ENCODE data around the gene LDAH.
A peak's percentile ranks its signal among the peaks of the same experiment; 100 is the strongest.

Gene LDAH

DNA sequence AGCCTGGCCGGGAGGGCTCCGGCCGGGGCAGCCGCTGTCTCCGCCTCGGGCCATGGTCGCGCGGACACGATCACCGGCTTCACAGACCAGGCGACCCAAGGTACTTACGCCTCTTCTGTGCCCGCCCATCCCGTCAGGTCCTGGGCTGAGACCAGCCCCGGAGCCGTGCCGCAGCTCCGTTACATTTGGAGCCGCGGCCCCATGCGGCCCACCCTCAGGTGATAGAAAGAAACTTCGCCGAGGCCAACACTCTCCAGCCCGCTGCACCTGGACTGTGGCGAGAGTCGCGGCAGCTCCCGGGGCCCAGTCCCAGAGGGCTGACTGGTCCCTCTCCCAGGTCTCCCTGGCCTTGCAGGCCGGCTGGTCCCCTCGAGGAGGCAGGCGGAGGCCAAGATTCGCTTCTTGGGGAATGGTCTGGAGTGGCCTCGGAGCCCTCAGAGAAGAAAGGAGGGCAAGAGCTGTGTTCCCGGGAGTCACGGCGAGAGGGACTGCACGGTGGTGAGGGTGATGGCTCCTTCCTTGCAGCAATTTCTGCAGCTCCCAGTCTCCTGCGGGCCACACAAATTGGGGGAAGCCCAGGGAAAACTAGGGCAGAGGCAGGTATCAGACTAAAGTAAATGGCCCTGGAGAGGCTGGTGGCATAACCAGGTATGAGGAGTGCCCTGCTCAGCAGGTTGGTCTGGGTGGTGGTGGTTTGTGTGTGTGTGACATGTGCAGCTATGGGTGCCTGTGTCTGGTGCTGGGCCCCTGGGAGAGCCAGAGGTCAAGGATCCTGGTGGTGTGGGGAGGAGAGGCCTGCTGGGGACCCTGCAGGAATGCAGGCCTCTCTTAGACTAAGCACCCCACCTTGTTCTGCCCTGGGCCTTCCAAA lies 155.1 kb downstream of the LDAH start:
- DNase-seq (ENCODE audit: low read depth, low spot score): peak; percentile 40

DNA sequence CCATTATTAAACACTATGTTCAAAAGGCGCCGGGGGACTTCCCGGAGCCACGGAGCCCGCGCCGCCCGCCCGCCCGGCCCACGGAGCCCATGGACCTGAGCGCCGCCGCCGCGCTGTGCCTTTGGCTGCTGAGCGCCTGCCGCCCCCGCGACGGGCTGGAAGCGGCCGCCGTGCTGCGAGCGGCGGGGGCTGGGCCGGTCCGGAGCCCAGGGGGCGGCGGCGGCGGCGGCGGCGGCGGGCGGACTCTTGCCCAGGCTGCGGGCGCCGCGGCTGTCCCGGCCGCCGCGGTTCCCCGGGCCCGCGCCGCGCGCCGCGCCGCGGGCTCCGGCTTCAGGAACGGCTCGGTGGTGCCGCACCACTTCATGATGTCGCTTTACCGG lies 155.8 kb downstream of the LDAH start:
- DNase-seq (ENCODE audit: low read depth, low spot score): no peak

DNA sequence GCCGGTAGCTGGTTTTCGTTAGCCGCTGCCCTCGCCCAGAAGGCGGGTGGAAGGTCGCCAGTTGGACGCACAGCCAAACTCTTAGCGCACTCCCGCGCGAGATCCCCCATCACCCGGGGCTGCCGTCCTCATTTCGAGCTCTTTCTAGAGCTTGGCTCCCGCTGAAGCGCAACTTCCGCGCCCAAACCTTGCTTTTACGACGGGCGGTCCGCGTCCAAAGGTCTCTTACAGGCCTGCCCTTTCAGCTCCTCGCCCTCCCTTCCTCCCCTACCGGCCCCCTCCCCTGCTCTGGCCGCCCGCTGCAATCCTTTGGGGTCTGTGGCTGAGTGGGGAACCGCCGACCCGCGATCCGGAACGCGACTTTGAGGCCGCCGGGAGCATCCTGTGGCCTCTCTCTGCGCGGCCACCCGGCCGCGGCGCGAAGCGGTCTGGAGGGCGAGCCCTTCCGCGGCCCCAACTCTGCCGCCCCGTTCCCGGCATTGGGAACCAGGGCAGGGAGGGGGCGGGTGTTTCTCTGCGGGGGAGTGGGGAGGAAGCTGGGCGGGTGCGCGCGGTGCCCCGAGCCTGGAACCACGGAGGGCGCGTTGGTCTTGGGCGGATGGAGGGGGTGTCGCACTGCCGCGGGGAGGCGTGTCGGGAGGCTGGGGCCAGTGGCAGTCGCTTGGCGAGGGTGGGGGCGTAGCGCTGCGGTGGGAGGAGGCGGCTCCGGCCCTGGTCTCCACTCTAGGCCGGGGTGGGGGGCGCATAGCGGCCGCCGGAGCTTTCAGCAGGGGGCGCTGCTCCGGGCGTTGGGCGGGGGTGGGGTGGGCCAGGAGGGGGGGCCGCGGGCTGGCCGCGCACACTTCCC lies 156.4 kb downstream of the LDAH start, which contains the start of gene GDF7:
TSS of gene GDF7 (plus strand) at position 841 of the 847 bp plus-strand sequence. CDS start 96 bp downstream, outside the sequence.
- DNase-seq (ENCODE audit: low read depth, low spot score): peak; percentile 54

DNA sequence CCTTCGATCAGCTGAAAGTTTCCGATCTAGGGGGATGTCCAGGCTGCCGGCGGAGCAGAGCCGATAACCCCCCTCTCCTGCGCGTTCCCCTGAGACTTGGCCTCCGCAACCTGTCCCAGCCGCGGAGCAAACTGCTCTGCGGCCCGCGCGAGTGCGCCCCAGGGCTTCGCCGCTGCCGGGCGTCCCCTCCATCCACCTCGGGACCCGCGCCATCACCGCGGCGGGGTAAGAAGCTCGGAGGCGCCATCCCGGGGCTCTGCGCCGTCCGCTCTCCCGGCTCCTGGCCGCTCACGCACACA lies 156.9 kb downstream of the LDAH start:
- DNase-seq (ENCODE audit: low read depth, low spot score): peak; percentile 49

DNA sequence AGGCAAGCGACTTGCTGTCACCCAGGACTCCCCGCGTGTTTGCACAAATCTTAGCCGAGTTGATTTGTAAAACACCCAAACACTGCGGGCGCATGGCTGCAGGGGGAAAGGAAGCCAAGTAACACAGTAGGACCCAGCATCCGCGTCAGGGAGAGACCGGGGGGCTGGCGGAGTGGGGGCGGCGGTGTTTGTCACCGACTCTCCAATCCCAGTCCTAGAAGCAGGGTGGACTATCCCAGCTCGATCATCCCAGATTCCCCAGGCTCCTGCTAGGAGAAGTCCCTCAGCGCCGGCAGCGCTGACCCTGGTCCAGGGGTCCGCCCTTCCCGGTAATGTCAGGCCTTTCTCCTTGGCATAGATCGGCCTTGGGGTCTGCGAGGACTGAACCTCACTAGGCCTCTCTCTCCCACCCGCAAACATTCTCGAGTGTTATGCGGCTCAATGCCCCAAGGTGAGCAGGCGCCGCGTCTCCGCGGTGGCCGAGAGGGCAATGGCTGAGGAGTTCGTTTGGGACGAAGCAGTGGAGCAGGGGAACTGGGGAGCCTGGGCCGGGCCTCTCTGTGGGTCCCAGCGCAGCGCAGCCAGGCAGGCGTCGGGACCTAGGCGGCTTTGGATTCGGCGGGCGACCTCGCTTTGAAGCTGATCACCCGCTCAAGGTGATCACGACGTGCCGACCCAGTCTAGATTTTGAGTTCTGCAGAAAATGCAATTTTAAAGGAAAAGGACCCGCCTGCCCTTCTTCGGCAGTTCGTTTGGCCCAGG lies 157.5 kb downstream of the LDAH start:
- no peak for DNase-seq (ENCODE audit: low read depth, low spot score)

DNA sequence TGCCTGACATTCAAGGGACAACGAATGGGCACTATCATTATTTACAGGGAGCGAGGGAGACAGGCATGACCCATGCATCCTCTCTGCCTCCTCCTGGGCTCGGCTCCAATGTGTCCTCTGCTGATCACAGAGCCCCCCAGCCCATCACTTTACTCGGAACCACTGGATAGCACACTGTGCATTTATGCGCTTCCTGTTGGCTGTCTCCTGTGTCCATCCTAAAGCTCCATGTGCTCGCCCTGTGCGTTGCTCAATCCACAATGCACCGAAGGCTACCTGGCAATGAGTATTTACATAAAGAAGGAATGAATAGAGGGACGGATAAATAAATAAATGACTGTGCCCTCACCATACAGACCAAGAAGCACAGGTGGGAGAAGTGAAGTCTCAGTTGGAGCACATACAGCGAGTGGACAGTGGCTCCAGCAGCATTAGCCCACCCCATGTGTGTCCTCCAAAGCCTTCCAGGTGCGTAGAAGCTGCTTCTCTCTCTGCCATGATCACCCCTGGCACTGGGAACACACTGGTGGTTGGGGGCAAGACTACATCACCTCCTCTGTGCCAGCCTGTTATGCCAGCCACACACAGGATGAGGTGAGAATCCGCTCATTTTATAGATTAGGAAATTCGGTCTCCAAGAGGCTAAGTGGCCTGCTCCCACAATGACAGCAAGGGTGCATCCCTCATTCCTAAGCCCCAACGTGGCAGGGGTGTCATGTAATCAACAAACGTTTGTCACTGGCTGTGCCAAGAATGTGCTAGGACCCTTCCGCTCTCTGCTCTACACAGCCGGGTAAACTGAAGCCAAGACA lies 158.3 kb downstream of the LDAH start:
- DNase-seq (ENCODE audit: low read depth, low spot score): no peak

DNA sequence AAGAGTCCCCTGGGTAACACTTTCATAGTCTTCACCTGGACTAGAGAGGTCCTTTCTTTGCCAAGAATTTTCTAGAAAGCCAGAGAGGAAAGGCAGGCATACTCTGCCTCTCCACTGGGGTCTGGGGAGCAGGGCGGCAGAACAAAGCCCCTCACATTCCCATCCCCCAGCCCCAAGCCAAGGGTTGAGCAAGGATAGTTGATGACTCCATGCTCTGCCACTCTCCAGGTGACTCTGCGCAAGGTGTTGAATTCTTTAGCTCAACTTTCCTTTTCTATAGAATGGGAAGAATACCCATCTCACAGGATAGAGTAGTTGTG lies 158.9 kb downstream of the LDAH start:
- DNase-seq (ENCODE audit: low read depth, low spot score): no peak

DNA sequence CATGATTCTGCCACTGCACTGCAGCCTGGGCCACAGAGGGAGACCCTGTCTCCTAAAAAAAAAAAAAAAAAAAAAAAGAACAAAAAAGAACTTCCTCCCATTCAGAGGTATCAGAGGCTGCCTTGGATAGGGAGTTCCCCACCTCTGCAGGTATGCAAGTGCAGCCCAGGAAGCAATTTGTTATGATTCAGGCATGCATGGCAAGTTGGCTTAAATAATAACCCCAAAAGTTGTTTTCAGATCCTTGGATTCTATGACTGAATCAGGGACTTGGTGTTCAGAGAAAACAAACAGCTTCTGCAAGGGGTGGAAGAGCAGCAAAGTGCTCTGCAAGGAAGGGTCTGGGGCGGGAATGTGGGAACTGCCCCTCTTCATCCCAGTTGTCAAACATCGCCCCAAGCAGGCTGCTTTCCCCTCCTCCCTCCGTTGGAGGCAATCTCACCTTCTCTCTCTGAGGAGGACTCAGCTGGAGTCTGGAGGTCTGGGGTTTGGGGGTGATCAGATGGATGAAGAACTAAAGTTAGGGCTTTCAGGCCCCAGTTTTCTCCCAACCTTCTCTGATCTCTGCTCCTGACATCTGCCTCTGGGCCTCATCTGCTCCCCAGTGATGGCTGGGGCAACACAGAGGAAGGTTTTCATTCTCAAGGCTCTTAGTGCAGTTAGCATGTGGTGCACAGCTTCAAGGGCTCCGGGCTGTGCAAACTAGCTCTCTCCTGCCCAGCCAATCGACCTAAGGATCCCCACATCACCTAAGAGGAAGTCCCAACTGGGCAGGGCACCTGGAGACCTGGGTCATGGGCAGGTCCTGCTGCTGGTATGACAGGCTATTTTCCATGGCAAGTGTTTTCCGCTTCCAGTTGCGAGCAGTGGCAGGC lies 159.5 kb downstream of the LDAH start:
- DNase-seq (ENCODE audit: low read depth, low spot score): no peak

DNA sequence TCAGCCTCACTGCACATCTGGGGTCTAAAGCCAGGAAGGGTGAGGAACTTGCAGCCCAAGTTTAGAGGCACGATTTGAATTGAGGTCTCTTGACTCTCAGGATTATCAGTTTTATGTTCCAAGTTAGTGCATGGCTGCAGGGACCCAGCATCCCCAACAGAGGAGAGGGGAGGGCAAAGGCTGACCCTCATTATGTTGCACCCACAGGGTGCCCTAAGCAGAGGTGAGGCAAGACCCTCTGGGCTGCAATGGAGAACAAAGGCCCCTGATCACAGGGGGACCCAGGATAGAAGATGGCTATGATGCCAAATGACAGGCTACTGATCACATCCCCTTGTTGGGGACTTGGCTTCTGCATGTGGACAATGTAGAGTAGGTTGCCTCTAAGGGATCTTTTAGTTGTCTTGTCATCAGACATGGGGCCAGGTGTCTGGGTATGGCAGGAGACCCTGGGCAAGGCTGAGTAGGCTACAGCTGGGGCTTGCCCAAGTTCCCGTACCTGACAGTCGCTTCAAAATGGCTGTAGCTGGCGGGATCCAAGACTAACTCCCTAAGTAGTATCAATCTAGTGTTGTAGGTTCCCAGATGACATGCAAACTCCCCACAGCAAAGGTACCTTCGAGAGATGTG lies 160.5 kb downstream of the LDAH start:
- no peak for DNase-seq (ENCODE audit: low read depth, low spot score)

DNA sequence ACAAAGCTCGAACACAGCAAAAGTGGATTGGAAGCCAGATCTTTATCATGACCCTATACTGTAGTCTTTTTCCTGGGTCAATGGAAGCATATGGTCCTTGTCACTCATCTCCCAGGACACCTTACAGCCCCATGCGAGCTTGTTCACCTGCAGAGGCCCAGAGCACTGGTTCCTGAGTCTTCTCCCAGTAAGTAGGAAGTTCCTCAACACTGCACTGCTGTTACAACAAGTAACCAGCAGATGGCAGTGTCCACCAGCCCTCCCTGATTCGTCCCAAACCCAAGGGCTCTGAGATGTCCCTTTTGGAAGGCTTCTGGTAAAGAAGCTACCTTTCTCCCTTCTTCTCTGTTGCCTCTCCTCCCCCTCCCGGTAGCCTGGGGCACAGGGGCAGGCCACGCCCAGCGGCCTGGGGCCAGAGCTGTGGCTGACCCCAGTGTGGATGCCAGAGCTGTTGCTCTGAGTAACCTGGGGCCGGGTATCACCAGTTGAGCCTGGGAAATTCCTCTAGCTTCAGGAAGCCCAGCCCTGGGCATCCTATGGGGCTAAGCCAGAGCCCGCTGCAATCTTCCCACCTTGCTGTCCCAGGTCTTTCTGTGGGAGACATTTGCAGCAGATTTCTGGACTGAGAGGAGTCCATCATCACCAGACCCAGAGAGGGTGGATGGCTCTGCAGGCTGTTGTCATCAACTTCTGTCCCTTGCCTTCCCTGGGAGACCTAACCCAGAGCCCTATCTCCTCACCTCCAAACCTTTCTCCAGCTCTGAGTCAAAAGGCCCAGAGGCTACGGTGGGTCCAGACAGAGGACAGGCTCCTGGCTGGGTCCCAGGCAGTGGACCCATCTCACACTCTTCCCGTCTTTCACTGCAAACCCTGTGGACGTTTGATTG lies 161.2 kb downstream of the LDAH start:
- DNase-seq (ENCODE audit: low read depth, low spot score): peak; percentile 95

DNA sequence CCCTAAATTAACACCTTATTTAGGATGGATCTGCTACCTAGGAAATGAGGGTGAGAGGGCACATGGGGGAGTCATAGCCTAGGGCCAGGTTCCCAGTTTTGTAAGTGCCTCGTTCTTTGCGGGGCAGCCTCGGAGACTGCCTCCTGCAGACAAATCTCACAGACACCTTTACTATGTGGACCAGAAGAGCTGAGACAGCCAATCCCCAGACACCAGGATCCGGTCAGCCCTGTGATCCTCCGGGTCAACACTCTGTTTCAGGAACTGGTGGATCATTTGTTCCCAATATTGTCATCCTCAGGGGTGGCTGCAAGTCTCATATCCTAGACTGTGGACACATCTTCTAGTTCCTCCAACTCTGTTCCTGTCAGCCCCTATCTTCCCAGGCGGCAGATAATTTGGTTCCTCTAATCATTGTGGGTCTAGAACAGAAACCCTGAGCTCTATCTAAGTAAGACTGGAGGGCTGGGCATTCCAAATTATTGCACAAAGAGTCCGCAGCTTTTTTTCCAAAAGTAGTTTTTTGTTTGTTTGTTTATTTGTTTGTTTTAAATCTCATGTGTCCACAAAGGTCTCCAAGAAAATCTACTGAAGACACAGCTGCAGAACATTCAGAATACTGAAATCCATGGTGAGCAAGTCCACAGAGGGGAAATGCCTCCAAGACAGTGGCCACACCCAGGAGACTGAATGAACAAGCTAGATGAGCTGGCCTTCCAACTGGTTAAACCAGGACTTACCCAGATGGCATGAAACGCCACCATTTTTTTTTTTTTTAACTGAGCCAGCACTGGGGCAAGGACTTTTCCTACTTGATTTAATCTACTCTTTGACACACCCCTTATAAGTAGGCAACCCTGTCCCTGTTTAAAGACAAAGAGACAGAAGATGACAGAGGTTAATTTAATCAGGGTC lies 162.1 kb downstream of the LDAH start:
- DNase-seq (ENCODE audit: low read depth, low spot score): no peak

DNA sequence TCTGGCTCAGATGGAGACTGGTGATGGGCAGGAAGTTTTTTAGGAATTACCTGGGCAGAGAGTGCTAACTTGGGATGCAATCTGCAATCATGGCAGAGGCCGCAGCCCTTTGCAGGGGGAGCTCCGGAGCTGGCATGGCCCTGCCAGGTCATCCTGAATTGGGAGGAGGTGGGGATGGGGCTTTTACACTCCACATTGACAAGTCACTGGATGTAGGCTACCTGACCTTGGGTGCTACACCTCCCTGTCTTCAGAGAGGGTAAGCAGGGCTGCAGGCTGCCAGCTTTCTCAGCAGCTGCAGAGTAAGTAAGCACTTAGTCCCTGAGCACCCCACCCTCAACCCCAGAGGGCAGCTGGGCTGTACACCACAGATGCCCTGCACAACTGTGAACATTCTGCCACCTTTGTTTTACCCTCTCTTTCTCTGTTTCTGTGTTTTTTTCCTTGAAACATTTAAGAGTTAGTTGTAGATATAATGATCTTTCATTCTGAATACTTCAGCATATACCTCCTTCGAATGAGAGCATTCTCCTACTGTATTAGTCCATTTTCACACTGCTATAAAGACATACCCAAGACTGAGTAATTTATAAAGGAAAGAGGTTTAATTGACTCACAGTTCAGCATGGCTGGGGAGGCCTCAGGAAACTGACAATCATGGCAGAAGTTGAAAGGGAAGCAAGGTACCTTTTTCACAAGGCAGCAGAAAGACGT lies 165.2 kb downstream of the LDAH start:
- no peak for DNase-seq (ENCODE audit: low read depth, low spot score)

DNA sequence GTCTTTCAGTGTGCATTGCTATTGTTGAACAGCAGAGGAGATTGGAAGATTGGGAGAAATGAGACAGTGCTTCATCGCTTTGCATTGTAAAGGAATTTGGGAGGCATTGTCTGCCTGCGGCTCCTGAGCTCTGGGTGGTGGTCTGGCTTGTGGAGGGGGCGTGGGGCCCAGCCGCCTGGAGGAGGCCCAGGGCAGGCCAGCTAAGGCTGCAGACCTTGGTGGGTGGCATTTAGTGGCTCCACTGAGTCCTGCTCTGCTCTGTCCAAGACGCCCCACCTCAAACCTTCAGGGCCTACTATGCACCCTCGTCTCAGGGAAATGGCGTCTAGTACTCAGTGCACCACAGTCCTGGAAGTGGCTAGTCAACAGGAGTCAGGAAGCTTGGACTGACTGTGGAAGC lies 166.3 kb downstream of the LDAH start:
- DNase-seq (ENCODE audit: low read depth, low spot score): peak; percentile 53

DNA sequence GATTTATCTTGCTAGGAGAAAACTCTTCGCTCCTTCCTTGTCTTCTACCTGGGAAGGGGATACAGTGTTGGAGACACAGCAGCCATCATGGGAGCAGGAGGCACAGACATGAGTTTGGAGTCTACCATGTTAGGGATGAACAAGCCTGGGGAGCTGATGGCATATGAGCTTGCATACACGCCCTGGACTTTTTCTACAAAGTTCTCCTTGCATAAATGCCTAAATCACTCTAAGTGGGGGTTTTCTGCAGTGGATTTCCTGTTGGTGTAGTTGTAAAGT lies 168.4 kb downstream of the LDAH start:
- no peak for DNase-seq (ENCODE audit: low read depth, low spot score)

DNA sequence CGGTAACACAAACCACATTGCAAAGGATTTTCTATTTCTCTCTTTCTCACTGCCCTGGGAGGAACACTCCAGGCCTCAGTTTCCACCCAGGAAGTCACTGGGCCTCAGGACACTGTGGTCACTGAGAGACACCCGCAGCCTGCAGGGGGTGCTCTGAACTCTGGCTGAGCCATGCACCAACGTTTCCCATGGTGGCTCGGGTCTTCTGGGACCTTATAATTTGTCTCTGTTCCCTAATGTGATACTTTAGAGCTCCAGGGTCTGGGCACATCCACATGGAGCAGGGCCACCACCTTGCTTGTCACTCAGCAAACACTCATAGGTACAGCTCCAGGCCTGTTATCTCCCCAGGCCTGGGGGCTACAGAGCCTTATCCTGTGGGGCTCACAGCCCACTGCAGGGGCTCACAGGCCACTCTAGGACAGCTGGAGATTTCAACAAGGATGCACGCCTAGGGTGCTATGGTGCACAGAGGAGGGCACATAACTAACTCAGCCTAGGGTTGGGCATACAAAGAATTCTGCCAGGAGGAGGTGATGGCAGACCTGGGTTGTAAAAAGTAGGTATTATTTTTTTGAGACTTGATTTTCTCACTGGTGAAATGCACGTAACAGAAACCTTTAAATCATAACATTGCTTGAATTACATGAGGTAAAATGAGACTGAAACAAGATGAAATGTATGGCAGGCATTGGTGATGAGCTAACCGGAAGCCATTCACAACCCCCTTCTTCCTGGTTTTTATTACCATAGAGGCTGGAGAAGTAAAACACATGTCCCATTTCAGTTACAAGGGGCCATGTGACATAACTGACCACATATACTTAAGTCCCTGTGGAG lies 169.0 kb downstream of the LDAH start:
- no peak for DNase-seq (ENCODE audit: low read depth, low spot score)

Data from ELF-1 (cell line).